GM12878 (cell line): ENCODE measurements around the gene ATP6V0C. TPM values are rescaled to one million over a fixed set of nuclear protein-coding genes. Genes with fewer than 3 reads are reported as not detected.

Source experiments
- BACH1 ChIP-seq: fragments of 450-650 bp; IDR thresholded peaks from 2 replicates; pipeline ENCODE4 v1.6.1; 2017; ENCODE audit warnings: mild to moderate bottlenecking, borderline replicate concordance
- BCL11A ChIP-seq: IDR thresholded peaks from 2 replicates; pipeline ENCODE4 v1.6.1; 2011; ENCODE audit warnings: low read depth, low read length
- EED ChIP-seq: sonication (generic); IDR thresholded peaks from 2 replicates; pipeline ENCODE4 v1.6.1; 2016; ENCODE audit warnings: antibody characterized with exemption, low read depth
- HCFC1 ChIP-seq: fragments of 150-350 bp; IDR thresholded peaks from 2 replicates; pipeline ENCODE4 v1.6.1; 2014; ENCODE audit warnings: low read length
- IRF5 ChIP-seq: fragments of 450-650 bp; IDR thresholded peaks from 2 replicates; pipeline ENCODE4 v1.6.1; 2017; ENCODE audit warnings: borderline replicate concordance
- NFIC ChIP-seq: IDR thresholded peaks from 2 replicates; pipeline ENCODE4 v1.6.1; 2012; ENCODE audit warnings: low read depth, mild to moderate bottlenecking, inconsistent platforms, low read length, moderate library complexity
- POLR2AphosphoS5 ChIP-seq: IDR thresholded peaks from 2 replicates; pipeline ENCODE4 v1.6.1; 2011; ENCODE audit warnings: mild to moderate bottlenecking, low read length, inconsistent platforms
- REST ChIP-seq: IDR thresholded peaks from 2 replicates; pipeline ENCODE4 v1.6.1; 2012; ENCODE audit warnings: mild to moderate bottlenecking, low read depth, low read length
- TCF12 ChIP-seq: IDR thresholded peaks from 2 replicates; pipeline ENCODE4 v1.6.1; 2011; ENCODE audit warnings: low read depth, mild to moderate bottlenecking, low read length
- ZNF207 ChIP-seq: fragments of 450-650 bp; IDR thresholded peaks from 2 replicates; pipeline ENCODE4 v1.6.1; 2014; ENCODE audit warnings: antibody characterized with exemption, mild to moderate bottlenecking, borderline replicate concordance
- ZNF687 ChIP-seq: fragments of 450-650 bp; IDR thresholded peaks from 2 replicates; pipeline ENCODE4 v1.6.1; 2017; ENCODE audit warnings: mild to moderate bottlenecking, moderate library complexity
- polyA plus RNA-seq, 11 experiments: library from polyadenylated mRNA; depleted of rRNA in 4 of 11; unstranded in 6 of 11; stranded (reverse) in 5 of 11; fragments of >200 nt; fragmentation: Nextera tagmentation in 4 of 11; fragmentation: Illumina TruSeq in 1 of 11; extraction: Ambion mirVana in 4 of 11; extraction: Trizol in 1 of 11; gene quantifications; 1 replicate in 1 of 11; 2 replicates in 10 of 11; pipeline versions ENCODE4 v1.2.1 to v1.2.3, GENCODE V29; 2011 to 2016; ENCODE audit warnings: inconsistent platforms in 2 of 11, missing spikeins in 2 of 11, low read depth in 1 of 11
- total RNA-seq, 4 experiments: library from RNA; depleted of rRNA in 3 of 4; stranded (reverse); fragments of >200 nt in 3 of 4; fragmentation: Illumina TruSeq in 1 of 4; extraction: Trizol in 1 of 4; gene quantifications; 2 replicates each; pipeline versions ENCODE4 v1.2.1 to v1.2.3, GENCODE V29; 2013 to 2021
- TF ChIP-seq, protein P1 (sequence below): fragments of 450-650 bp; IDR thresholded peaks from 2 replicates; pipeline ENCODE4 v1.6.1; 2016; ENCODE audit warnings: mild to moderate bottlenecking
- TF ChIP-seq, protein P2 (sequence below): fragments of 450-650 bp; IDR thresholded peaks from 2 replicates; pipeline ENCODE4 v1.6.1; 2017; ENCODE audit warnings: antibody characterized with exemption, mild to moderate bottlenecking, moderate library complexity

Gene ATP6V0C
- total and polyA plus RNA-seq, 10 of the 15 experiments (the other 5 are each of a cell fraction or from before 2014, with no cell fraction given), result 2.4 to 135 (median 18.4) TPM

DNA sequence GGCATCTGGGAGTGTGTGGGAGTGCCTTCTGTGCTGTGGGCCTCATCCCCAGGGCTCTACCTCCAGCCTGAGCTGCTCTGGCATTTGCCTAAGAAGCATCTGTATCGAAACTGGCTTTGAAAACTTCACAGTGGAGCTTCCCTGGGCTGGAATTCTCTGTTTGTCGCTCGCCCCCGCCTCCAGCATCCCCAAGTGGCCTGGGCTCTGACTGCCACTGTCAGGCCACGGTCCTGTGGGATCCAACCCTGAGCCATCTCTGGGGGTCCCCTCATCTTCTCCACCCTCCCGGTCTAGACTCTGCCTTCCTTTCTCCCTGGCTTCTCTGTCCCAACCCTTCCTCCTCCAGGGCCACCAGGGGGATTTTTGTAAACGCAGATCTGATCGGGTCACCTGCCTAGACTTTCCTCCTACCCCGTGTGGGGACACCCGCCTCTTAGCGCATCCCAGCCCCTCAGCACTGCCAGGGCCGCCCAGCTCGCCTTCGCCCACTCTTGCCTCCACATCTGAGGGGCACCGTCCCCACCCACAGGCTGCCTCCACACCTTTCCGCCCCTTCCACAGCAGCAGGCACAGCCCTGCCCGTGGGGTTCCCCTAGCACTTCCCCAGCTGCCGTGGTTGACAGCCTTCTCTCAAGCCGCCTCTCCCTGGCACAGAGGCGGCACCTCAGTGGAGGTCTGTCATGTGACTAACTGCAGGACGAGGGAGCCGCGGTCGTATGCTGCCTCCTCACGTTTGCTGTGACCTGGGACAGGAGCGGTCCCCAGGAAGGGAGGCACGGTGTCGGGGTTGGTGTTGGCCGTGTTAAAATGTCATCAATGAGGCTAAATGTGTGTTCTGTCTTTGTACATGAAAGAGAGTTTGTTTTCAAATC is 26.9 kb upstream of the ATP6V0C start (continued):
- TF ChIP-seq, protein P1, sequence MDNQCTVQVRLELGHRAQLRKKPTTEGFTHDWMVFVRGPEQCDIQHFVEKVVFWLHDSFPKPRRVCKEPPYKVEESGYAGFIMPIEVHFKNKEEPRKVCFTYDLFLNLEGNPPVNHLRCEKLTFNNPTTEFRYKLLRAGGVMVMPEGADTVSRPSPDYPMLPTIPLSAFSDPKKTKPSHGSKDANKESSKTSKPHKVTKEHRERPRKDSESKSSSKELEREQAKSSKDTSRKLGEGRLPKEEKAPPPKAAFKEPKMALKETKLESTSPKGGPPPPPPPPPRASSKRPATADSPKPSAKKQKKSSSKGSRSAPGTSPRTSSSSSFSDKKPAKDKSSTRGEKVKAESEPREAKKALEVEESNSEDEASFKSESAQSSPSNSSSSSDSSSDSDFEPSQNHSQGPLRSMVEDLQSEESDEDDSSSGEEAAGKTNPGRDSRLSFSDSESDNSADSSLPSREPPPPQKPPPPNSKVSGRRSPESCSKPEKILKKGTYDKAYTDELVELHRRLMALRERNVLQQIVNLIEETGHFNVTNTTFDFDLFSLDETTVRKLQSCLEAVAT, result no peak
- peak; percentile 26; the same call in 1 of the 2 replicates for TF ChIP-seq EED
- TF ChIP-seq HCFC1, result no peak; the same call in 1 of the 2 replicates
- no peak for TF ChIP-seq POLR2AphosphoS5
- TF ChIP-seq ZNF207, result peak; percentile 67; the same call in 1 of the 2 replicates
- TF ChIP-seq NFIC, result no peak
- TF ChIP-seq BCL11A, result no peak
- no peak for TF ChIP-seq REST
- TF ChIP-seq BACH1, result no peak; the same call in 1 of the 2 replicates
- TF ChIP-seq TCF12, result peak; percentile 60; the same call in 1 of the 2 replicates
- peak; percentile 45; the same call in 1 of the 2 replicates for TF ChIP-seq ZNF687
- TF ChIP-seq, protein P2, sequence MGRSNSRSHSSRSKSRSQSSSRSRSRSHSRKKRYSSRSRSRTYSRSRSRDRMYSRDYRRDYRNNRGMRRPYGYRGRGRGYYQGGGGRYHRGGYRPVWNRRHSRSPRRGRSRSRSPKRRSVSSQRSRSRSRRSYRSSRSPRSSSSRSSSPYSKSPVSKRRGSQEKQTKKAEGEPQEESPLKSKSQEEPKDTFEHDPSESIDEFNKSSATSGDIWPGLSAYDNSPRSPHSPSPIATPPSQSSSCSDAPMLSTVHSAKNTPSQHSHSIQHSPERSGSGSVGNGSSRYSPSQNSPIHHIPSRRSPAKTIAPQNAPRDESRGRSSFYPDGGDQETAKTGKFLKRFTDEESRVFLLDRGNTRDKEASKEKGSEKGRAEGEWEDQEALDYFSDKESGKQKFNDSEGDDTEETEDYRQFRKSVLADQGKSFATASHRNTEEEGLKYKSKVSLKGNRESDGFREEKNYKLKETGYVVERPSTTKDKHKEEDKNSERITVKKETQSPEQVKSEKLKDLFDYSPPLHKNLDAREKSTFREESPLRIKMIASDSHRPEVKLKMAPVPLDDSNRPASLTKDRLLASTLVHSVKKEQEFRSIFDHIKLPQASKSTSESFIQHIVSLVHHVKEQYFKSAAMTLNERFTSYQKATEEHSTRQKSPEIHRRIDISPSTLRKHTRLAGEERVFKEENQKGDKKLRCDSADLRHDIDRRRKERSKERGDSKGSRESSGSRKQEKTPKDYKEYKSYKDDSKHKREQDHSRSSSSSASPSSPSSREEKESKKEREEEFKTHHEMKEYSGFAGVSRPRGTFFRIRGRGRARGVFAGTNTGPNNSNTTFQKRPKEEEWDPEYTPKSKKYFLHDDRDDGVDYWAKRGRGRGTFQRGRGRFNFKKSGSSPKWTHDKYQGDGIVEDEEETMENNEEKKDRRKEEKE, result no peak
- no peak for TF ChIP-seq IRF5
